Measurements from ENCODE around the gene CTU2.

Gene CTU2

GRCh38 chr16:88684569-88685155, 21.6 kb upstream of the CTU2 start:
- H3K36me3 ChIP-seq: peaks cover 16% of the 10 kb centered on the region
- no peak for TF ChIP-seq CTCF (IDR thresholded peaks at IDR 0.05)
- H3K27ac ChIP-seq: peak overlapping the region; percentile 87
- peaks cover 16% of the 10 kb centered on the region for H3K27me3 ChIP-seq
- no peaks in the 10 kb centered on the region for H3K9me3 ChIP-seq
- H3K4me3 ChIP-seq (ENCODE audit: low read depth in 1 of 2, low read length in 1 of 2): peak overlapping the region; percentile 88 to 96
- peaks cover 60 to 77% of the 10 kb centered on the region in 2 experiments for H3K4me1 ChIP-seq (ENCODE audit: control insufficient read depth in 1 of 2, insufficient read depth in 1 of 2, low read depth in 1 of 2, low read length in 1 of 2)

- peak overlapping the region; percentile 88 to 96 for H3K4me3 ChIP-seq (ENCODE audit: low read depth in 1 of 2, low read length in 1 of 2)
These were observed 20.9 kb upstream of the CTU2 start for GRCh38 chr16:88685156-88686061.

GRCh38 chr16:88686062-88686438, 20.3 kb upstream of the CTU2 start:
- Histone ChIP-seq H3K27me3 (peaks cover 16% of the 10 kb centered on the region), H3K9me3 (no peaks in the 10 kb centered on the region), H3K4me1 (ENCODE audit: control insufficient read depth in 1 of 2, insufficient read depth in 1 of 2, low read depth in 1 of 2, low read length in 1 of 2) (peaks cover 56 to 79% of the 10 kb centered on the region in 2 experiments), H3K36me3 (peaks cover 7% of the 10 kb centered on the region), H3K27ac (peak overlapping the region; percentile 87), H3K4me3 (ENCODE audit: low read depth in 1 of 2, low read length in 1 of 2) (peak overlapping the region; percentile 88 to 96)
- no peak for TF ChIP-seq CTCF (IDR thresholded peaks at IDR 0.05)

More at GRCh38 chr16:88685156-88686061, 20.9 kb upstream of the CTU2 start:
- no peaks in the 10 kb centered on the region for H3K9me3 ChIP-seq
- H3K4me1 ChIP-seq (ENCODE audit: control insufficient read depth in 1 of 2, insufficient read depth in 1 of 2, low read depth in 1 of 2, low read length in 1 of 2): peaks cover 56 to 79% of the 10 kb centered on the region in 2 experiments
- H3K36me3 ChIP-seq: peaks cover 13% of the 10 kb centered on the region
- no peak for TF ChIP-seq CTCF (IDR thresholded peaks at IDR 0.05)
- peaks cover 16% of the 10 kb centered on the region for H3K27me3 ChIP-seq
- H3K27ac ChIP-seq: peak overlapping the region; percentile 87

GRCh38 chr16:88686439-88687253, 19.7 kb upstream of the CTU2 start, which contains the start of gene SNAI3:
Gene SNAI3, minus strand, starts transcription at chr16:88686507. Its CDS starts 101 bp downstream, at chr16:88686406.
- peak; percentile 35 for TF ChIP-seq CTCF (IDR thresholded peaks at IDR 0.05)
- H3K4me3 ChIP-seq (ENCODE audit: low read depth in 1 of 2, low read length in 1 of 2): peak within 1 kb of the TSS; percentile 88 to 96
- peaks cover 1% of the 10 kb centered on the region for H3K36me3 ChIP-seq
- H3K9me3 ChIP-seq: no peaks in the 10 kb centered on the region
- peak within 1 kb of the TSS; percentile 87 for H3K27ac ChIP-seq
- H3K27me3 ChIP-seq: peaks cover 16% of the 10 kb centered on the region
- peaks cover 56 to 79% of the 10 kb centered on the region in 2 experiments for H3K4me1 ChIP-seq (ENCODE audit: control insufficient read depth in 1 of 2, insufficient read depth in 1 of 2, low read depth in 1 of 2, low read length in 1 of 2)

- Histone ChIP-seq H3K27me3 (peaks cover 16% of the 10 kb centered on the region), H3K4me3 (ENCODE audit: low read depth in 1 of 2, low read length in 1 of 2) (peak overlapping the region in 1 of 2 experiments; percentile 96), H3K27ac (peak overlapping the region; percentile 87), H3K4me1 (ENCODE audit: control insufficient read depth in 1 of 2, insufficient read depth in 1 of 2, low read depth in 1 of 2, low read length in 1 of 2) (peaks cover 56 to 79% of the 10 kb centered on the region in 2 experiments), H3K36me3 (no peaks in the 10 kb centered on the region), H3K9me3 (no peaks in the 10 kb centered on the region)
- no peak for TF ChIP-seq CTCF (IDR thresholded peaks at IDR 0.05)
These were observed 19.1 kb upstream of the CTU2 start for GRCh38 chr16:88687254-88687576.
